ENCODE data around the gene TNFRSF8.
"Not testable (repeated sequence)": the region's sequence is repeated elsewhere in the genome, so short reads cannot be mapped to it uniquely, and the experiment has no call there.

Gene TNFRSF8

GRCh38 chr1:12097321-12097720 is 34.2 kb downstream of the TNFRSF8 start:
- no peak overlapping the region for H3K4me3 ChIP-seq (ENCODE audit: low read length)
- TF ChIP-seq ZNF274 (IDR thresholded peaks at IDR 0.05; ENCODE audit: low read depth, low read length) = no peak

- no peak overlapping the region for H3K4me3 ChIP-seq (ENCODE audit: low read length)
- no peak for TF ChIP-seq ZNF274 (IDR thresholded peaks at IDR 0.05; ENCODE audit: low read depth, low read length)
Observed at GRCh38 chr1:12098786-12099185, 35.7 kb downstream of the TNFRSF8 start.

- no peak for TF ChIP-seq ZNF274 (IDR thresholded peaks at IDR 0.05; ENCODE audit: low read depth, low read length)
- no peak overlapping the region for H3K4me3 ChIP-seq (ENCODE audit: low read length)
Observed at GRCh38 chr1:12099610-12100009, 36.5 kb downstream of the TNFRSF8 start.

- no peak overlapping the region for H3K4me3 ChIP-seq (ENCODE audit: low read length)
- no peak for TF ChIP-seq ZNF274 (IDR thresholded peaks at IDR 0.05; ENCODE audit: low read depth, low read length)
Observed at GRCh38 chr1:12100071-12100470, 37.0 kb downstream of the TNFRSF8 start.

GRCh38 chr1:12101120-12101519 is 38.0 kb downstream of the TNFRSF8 start:
- not testable (repeated sequence) for H3K4me3 ChIP-seq (ENCODE audit: low read length)

- TF ChIP-seq ZNF274 (IDR thresholded peaks at IDR 0.05; ENCODE audit: low read depth, low read length) = no peak
- H3K4me3 ChIP-seq (ENCODE audit: low read length) = no peak overlapping the region
Observed at GRCh38 chr1:12102066-12102465, 39.0 kb downstream of the TNFRSF8 start.

- no peak overlapping the region for H3K4me3 ChIP-seq (ENCODE audit: low read length)
- TF ChIP-seq ZNF274 (IDR thresholded peaks at IDR 0.05; ENCODE audit: low read depth, low read length) = no peak
Observed at GRCh38 chr1:12104417-12104816, 41.3 kb downstream of the TNFRSF8 start.

- no peak for TF ChIP-seq ZNF274 (IDR thresholded peaks at IDR 0.05; ENCODE audit: low read depth, low read length)
- no peak overlapping the region for H3K4me3 ChIP-seq (ENCODE audit: low read length)
Observed at GRCh38 chr1:12106153-12106552, 43.0 kb downstream of the TNFRSF8 start.

- H3K4me3 ChIP-seq (ENCODE audit: low read length) = not testable (repeated sequence)
Observed at GRCh38 chr1:12106861-12107260, 43.8 kb downstream of the TNFRSF8 start.

- TF ChIP-seq ZNF274 (IDR thresholded peaks at IDR 0.05; ENCODE audit: low read depth, low read length) = no peak
- no peak overlapping the region for H3K4me3 ChIP-seq (ENCODE audit: low read length)
Observed at GRCh38 chr1:12107718-12108117, 44.6 kb downstream of the TNFRSF8 start.

- no peak for TF ChIP-seq ZNF274 (IDR thresholded peaks at IDR 0.05; ENCODE audit: low read depth, low read length)
- H3K4me3 ChIP-seq (ENCODE audit: low read length) = no peak overlapping the region
Observed at GRCh38 chr1:12109901-12110300, 46.8 kb downstream of the TNFRSF8 start.

- TF ChIP-seq ZNF274 (IDR thresholded peaks at IDR 0.05; ENCODE audit: low read depth, low read length) = no peak
- no peak overlapping the region for H3K4me3 ChIP-seq (ENCODE audit: low read length)
Observed at GRCh38 chr1:12111741-12112140, 48.6 kb downstream of the TNFRSF8 start.

- H3K4me3 ChIP-seq (ENCODE audit: low read length) = no peak overlapping the region
- TF ChIP-seq ZNF274 (IDR thresholded peaks at IDR 0.05; ENCODE audit: low read depth, low read length) = no peak
Observed at GRCh38 chr1:12112711-12113161, 49.6 kb downstream of the TNFRSF8 start.

GRCh38 chr1:12113433-12114339 is 50.6 kb downstream of the TNFRSF8 start:
- H3K4me3 ChIP-seq (ENCODE audit: low read length) = no peak overlapping the region
- no peak for TF ChIP-seq ZNF274 (IDR thresholded peaks at IDR 0.05; ENCODE audit: low read depth, low read length)

GRCh38 chr1:12114340-12114683 is 51.2 kb downstream of the TNFRSF8 start:
- no peak overlapping the region for H3K4me3 ChIP-seq (ENCODE audit: low read length)
- no peak for TF ChIP-seq ZNF274 (IDR thresholded peaks at IDR 0.05; ENCODE audit: low read depth, low read length)

GRCh38 chr1:12114916-12115315 is 51.8 kb downstream of the TNFRSF8 start:
- H3K4me3 ChIP-seq (ENCODE audit: low read length) = no peak overlapping the region
- no peak for TF ChIP-seq ZNF274 (IDR thresholded peaks at IDR 0.05; ENCODE audit: low read depth, low read length)
